SHP77 (cell line): ENCODE measurements around the gene MEF2D.
A peak's percentile ranks its signal among the peaks of the same experiment; 100 is the strongest.

Experiments
- DNase-seq, 2 experiments: peaks; one replicate each; lab custom pipeline; 2025; lab: John Stamatoyannopoulos, UW

The MEF2D gene

DNA sequence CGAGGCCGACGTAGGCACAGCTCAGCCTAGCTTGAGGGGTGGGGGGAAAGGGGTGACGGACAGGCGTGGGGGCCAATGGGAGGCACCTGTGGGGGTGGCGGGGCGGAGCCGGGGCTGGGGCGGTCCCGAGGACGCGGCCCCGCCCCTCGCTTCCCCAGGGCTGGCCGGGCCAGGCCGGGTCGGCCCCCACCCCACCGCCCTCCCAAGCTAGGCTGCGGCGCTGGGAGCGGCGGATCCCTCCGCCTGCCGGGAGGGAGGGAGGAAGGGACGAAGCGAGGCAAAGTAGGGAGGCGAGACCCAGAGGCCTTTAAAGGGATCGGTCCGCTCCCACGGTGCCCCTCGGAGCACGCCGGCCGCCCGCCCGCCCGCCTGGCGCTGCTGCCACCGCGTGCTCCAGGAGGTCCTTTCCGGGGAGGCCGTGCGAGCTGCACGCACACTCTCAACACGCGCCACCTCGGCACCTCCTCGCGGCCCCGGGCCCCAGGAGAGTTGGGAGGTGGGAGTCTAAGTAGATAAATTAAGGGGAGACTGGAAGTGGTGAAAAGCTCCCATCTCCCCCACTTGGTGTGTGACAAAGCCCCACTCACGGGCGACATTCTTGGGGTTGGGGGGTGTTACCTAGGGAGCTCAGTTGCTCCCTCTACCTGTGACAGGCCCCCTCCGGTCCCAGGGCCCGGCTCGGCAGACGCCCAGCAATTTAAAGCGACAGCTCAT lies 375 bp upstream of the MEF2D start:
- DNase-seq = peak; percentile 96 to 100

GRCh38 chr1:156499842-156500542 lies 583 bp downstream of the MEF2D start:
- DNase-seq = peak in 1 of 2 experiments; percentile 62

DNA sequence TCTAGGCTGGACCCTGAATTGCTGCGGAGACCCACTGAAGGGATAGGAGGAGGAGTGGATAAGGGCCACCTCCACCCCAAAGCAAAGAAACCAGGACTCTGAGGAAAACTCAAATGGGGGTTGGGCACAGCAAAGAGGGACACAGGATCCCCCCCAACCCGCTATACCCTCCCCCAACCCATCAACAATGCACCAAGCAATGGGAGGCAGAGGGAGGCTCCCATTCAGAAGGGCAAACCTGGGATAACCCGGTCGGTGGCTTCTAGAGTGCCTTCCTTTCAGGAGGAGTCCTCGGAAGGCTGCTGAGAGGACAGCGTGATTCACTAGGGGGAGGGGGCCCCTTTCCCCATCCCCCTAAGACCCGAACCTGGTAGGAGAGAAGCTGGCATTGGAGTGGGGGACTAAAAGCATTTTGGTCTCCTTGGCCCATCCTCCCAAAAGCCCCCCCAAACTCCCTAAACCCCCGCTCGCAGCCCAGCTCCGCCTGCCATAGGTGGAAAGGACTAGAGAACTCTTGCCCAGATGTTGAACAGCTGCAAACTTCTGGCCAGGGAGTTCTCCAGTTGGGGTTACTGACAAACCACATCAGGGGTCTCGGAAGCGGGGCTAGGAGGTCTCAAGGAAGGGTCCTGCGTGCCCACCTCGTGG lies 1.3 kb downstream of the MEF2D start:
- no peak for DNase-seq

GRCh38 chr1:156498432-156499193 lies 2.0 kb downstream of the MEF2D start:
- no peak for DNase-seq

GRCh38 chr1:156497743-156498431 lies 2.7 kb downstream of the MEF2D start:
- no peak for DNase-seq

DNA sequence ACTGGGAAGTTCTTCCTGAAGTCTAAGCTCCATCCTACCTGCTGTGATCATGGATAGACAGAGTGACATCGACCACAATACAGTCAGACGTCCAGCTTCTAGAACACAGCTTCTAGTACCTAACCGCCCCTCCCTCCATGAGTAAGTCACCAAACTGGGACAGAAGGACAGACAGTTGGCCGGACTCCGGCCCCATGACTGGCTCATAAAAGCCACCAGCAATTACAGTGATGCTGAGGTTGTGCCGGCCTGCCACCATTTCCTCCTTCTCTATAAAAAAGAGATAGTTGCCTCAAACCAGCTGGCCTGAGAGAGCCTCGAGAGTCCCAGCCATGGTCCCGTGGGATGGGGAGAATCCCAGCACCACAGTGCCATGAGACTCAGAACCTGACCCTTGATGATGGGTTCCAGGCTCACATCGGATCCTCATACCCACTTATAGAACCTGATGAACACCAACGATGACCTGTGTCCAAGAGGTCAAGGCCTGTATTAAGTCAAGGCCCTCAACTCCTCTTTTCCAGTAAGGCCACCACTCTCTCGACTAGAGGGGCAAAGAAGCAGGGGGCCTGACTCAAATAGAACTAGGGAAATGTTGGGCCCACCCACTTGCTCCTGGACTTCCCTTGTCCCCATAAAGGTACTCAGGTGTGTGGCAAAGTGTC lies 3.4 kb downstream of the MEF2D start:
- DNase-seq = no peak

GRCh38 chr1:156496211-156496761 lies 4.3 kb downstream of the MEF2D start:
- no peak for DNase-seq

DNA sequence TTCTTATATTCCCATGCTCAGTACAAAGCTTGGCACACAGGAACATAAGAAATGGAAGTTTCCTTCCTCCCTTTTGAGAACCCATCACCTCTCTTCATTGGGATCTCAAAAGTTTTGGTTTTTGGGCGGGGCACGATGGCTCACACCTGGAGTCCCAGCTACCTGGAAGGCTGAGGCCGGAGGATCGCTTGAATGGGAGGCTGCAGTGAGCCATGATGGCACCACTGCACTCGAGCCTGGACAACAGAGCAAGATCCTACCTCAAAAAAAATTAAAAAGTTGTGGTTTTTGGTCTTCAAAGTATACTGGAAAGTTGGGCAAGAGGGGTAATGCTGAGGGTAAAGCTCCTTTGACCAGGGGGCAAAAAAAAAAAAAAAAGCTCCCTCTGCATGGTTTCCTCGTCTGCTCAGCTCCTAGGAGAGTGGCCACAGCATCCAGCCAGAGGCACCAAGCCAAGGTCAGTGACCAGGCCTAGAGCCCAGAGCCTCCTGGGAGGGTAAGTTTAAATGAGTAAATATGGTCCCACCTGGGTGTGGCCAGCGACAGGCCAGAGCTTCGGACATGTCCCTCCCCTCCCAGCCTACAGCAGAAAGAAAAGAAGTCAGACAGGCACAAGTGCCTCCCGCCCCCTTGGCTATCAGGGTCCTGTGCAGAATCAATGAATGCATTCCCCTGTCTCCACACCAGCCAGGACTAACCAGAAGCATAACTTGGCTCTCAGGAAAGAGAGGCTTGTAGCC lies 5.0 kb downstream of the MEF2D start:
- DNase-seq = no peak

- DNase-seq = no peak
These were observed 6.2 kb downstream of the MEF2D start for GRCh38 chr1:156494309-156494895.

DNA sequence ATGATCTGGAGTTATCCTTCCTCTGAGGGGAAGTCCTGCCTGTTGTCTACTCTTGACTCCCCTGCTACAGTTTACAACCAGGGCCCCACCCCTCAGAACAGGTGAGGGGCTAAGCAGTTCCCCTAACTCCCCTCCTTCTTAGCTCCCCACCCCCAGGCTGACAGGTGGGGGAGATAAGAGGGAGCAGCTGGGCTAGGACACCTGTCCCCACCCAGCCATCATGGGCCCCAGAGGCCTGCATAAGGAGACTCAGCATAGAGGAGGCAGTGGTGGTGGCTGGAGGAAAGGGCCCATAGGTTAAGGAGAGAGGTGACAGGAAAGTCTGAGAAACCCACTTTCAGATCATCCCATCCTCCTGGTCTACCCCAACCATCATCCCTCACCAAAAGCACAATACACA lies 6.8 kb downstream of the MEF2D start:
- DNase-seq = no peak

DNA sequence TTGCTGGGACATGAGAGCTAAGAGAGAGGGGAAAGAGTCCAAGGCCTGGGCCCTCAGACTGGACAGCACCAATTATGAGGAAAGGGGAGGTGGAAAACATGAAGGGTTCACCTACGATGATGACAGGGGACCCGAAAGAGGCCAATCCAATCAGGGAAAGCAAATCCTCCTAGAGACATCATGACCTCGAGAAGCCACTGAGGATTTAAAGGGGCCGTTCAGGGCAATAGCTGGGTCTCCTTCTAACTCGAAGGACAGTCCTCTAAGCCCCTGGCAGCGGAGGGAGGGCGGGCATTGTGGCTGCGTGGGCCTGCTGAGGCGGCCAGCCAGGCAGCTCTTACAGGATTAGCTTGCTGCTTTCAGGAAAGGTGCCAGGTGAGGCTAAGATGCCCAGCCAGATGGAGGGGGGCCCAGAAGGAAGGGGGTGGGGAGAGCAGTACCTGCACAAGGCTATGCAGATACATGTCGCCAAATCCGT lies 7.4 kb downstream of the MEF2D start:
- no peak for DNase-seq

DNA sequence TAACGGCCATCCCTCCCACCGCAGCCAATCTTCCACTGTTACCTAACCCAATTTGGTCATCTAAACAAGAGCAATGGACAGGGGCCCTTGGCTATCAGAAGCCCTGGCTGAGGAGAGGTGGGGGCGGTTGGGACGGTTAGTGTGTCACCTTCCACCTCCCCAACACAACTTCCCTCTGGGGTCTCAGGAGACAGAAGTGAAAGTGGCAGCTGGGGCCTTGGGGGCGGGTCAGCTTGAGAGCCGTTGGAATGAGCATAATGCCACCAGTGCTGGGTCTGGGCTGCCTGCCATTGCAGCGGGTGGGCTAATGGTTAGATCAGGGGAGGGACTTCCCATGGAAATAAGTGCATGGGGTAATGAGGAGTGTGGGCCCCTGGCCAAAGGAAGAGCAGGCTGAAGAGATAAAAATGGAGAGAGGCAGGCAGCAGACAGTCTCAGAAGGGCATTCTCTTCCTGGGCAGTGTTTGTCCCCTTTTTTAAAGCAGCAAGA lies 7.9 kb downstream of the MEF2D start:
- no peak for DNase-seq

GRCh38 chr1:156492013-156492590 lies 8.5 kb downstream of the MEF2D start:
- no peak for DNase-seq

DNA sequence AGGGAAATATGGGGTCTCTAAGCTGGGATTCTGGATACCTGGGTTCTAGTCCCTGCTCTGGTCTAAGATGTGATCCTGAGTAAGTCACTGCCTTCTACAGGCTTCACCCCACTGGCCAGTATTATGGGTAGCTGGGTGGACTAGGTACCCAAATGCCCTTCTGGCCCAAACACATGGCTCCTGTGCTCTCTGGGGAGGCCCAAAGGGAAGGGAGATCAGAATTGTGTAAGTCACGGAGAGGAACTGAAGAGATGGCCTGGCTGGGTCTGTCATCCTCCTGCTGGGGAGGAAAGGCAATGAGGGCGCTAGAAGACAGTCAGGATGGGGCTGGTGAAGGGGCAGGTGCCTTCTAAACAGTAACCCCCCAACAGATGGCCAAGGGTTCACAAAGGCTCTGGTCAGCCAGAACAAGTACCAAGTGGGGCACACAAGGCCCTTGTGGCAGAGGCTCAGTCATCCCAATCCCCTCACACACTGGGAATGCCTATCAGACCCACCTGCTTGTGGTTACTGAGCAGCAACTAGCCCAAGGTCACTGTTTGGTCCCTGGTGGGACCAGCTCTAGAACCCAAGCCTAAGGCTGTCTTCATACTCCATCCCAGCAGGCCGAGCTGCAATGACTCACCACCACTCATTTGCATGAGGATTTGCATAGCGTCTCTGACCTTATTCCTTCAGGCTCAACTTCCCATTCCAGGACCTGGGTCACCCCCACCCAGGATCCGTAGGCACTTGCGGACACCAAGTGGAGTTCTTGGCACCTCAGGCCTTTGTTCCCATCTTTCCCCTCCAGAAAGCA lies 9.2 kb downstream of the MEF2D start:
- no peak for DNase-seq

DNA sequence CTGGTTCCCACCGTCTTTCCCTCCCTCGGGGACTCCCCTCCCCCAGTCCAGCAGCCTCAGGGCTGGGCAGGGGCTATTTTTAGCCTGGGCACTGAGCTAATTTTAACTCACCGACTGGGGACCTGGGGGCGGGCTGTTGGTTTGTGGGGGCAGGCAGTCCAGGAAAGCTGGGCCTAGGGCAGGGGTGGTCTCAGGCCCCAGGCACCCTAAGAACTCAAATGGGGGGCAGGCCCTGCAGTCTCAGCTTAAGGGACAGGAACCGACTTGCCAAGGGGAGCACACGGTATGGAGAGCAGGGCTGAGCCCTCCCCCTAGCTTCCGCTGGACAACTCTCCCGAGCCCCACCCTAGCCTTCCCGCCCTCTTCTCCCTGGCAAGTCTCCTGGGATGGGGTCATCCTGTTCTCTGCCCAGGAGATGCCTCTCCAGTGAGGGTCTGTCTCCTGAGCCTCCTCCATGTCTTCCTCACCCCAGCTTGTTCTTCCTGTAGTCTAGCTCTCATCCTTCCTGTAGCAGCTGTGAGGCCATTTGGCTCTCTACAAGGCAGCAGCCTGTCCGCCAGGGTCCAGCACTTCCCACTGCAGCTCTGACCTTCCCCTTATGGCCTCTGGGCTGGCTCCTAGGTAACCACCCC lies 10.1 kb downstream of the MEF2D start:
- DNase-seq = peak in 1 of 2 experiments; percentile 61

DNA sequence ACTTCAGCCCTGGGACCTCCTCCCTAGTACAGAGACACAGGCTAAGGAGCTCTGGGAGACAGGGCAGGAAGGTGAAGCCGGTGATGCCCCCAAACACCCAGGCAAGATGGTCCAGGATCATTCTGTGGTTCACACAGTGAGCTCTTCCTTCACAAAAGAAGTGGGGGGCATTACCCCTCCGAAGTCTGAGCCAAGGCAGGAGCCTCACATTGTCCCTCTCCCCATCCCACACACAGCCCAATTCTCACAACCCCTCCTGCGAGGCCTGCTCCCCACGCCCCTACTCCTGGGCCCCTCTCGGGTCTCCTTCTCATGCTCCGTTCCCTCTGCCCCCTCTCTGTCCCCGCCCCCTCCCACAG lies 10.7 kb downstream of the MEF2D start:
- no peak for DNase-seq

DNA sequence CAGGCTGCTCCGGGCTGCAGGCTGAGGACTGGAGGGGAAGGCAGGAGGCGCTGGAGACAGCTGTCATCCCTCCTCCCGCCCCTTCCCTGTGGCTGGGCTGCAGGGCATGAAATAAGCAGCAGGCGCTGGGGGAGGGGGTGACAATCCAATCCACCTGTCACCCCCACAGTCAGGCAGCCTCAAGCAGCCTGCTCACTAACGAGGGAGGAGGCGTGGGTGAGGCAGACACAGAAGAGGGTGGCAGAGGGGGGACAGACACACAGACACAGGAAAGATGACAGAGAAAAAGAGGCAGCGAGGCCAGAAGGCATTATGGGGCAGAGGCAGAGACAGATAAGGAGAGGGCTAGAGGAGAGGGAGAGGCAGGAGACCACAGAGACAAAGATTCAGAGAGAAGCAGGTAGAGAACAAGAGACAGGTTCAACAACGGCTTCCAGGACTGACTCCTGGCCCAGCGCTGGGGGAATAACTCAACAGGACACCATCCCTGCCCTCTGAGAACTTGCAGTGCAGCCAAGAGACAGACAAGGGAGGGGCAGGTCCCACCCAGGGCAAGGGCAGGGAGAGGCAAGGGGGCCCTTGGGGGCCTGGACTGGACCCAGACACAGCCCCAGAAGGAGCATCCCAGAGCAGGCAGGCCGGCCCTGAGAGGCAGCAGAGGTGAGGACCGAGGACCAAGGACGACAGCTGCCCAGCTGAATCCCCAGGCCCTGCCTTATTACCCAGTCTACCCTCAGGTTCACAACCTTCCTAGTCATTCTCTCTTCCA lies 11.2 kb downstream of the MEF2D start:
- peak; percentile 93 to 94 for DNase-seq
